Stimulated activated CD4-positive, alpha-beta T cell treated with anti-CD3 and anti-CD28 coated beads, Interleukin-1b, Interleukin-23, amount 100 ng/mL, for 4 hours (primary cell): Measurements from ENCODE around the gene NDNF.

Source experiments
- DNase-seq, 2 donors: peaks; one replicate each; pipeline ENCODE4 v3.0.0-alpha.2; 2020; ENCODE audit warnings: low read depth in 2 of 2

The NDNF gene

DNA sequence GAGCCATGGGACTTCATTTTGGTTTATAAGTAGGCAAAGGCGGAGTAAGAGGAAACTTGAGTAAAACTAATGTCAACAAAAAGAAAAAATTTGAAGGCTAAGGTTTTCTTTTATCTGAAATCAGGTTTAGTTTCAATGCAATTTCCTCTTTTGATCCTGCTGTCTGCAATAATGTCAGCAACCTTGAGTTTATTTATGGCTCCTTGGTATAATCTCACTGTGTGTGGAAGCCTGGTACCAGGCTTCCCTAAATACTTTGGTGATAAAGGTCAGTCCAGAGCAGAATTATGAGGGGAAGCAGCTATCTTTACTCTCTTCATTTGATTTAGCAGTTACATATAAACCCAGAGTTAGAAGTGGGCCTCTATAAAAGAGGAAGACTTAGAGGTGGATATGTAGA is 57.8 kb downstream of the NDNF start:
- DNase-seq = no peak

DNA sequence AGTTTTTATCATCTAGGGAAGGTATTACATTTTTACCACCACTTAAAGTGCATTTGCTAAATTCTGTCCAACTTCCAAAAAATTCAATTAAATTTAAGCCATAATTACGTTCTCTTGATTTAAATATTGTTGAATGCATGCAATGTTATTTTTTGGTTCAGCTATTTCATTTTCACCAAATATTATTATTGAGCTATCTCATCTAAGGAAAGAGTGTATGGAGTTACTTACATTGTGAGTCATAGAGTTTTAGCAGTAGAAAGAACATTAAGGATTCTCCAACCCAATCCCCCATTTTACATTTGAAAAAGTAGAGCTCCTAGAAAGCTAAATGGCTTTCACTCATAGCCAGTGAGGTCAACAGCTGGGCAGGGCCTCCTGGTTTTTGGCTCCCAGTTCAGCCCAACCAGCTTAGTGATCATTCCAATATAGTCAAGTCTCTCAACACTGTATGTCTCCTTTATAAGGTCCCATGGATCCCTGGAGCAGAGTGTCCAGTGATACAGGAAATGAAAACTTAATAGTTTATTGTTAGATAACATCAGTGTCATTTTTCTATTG is 60.5 kb downstream of the NDNF start:
- DNase-seq = no peak

DNA sequence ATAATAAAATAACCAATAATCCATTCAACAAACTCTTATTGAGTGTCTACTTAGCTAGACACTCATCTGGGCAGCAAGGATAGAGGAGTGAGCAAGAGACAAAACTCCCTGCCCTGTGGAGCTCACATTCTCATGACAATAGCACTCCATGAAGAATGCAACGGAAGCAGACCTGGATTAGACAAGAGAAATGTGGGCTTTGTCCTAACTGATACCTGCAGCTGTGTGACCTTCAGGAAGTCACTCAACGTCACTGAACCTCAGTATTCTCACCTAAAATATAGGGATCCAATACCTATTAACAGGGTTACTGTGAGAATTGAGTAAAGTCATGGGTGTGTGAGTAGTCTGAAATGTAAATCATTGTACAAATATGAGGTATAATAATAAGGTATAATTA is 61.2 kb downstream of the NDNF start:
- no peak for DNase-seq

DNA sequence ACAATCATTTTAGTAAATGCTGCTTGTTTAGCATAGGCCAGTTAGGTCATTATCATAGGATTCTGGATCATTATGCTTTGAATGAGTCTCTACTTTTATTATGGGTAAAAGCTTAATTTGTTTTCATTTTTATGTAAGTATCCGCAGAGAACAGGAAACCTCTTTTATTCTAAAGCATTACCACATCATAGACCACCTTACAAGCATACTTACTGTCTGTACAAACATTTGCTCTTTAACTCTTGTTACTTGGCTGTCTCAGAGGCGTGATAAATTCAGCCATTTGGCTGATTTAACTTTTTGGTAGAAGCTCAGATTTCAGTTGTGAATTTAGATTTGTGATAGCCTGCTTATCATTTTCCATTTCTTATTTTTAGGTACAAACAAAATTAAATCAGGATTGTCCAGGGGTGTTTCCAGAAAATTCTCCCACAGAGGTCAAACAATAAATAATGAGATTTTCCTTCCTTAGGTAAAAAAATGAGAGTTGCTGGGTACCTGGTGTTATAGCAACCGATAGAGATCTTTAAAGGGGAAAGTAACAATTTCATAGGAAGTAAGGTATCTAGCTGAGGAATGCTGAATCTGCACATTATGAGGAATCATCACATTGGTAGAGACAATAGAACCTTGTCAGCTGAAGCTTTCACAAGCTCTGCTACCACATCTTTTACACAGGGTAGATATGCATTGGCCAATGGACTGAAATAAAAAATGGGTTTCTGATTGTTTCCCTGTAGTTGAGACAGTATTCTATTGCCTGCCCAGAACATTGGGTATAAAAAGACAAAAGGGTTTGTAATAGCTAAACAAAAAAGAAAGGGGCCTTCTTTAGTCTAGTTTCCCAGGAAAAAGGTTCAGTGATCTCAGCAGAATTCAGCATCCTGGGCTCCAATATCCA is 62.5 kb downstream of the NDNF start:
- DNase-seq = no peak

DNA sequence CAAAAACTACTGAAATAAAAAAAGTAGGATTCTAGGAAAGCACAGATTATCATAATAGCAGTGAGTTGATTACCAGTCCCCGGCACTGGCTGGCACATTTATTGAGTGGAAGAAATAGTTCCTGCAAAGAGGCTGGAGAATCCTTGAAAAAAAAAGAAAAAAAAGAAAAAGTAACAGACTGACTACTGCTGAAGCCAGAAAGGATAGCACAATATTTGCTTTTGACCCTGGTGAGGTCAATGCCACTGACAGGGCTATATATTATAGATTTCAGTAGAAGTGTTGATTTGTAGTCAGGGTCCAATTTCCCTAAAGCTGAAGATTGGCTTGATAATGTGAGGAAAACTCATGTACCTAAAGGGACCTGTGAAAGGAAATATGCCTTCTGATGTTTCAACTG is 64.7 kb downstream of the NDNF start:
- no peak for DNase-seq

DNA sequence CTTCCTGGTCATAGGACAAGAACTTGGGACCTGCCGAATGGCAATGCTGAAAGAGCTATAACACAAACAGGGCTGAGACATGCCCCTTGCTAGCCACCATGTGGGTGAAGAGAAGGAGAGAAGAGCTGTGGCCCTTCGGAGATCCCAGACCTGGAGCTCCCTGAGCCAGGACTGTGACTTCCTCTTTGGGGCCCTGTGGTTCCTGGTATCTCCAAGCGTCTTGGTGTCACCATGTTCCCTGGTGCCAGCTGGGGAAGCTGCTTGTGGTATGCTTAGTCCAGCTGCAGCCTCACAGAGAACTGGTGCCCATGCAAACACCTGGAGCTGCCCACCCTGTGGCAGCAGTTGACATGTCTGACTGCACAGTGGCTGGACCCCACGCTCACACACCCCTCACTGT is 68.5 kb downstream of the NDNF start:
- no peak for DNase-seq

DNA sequence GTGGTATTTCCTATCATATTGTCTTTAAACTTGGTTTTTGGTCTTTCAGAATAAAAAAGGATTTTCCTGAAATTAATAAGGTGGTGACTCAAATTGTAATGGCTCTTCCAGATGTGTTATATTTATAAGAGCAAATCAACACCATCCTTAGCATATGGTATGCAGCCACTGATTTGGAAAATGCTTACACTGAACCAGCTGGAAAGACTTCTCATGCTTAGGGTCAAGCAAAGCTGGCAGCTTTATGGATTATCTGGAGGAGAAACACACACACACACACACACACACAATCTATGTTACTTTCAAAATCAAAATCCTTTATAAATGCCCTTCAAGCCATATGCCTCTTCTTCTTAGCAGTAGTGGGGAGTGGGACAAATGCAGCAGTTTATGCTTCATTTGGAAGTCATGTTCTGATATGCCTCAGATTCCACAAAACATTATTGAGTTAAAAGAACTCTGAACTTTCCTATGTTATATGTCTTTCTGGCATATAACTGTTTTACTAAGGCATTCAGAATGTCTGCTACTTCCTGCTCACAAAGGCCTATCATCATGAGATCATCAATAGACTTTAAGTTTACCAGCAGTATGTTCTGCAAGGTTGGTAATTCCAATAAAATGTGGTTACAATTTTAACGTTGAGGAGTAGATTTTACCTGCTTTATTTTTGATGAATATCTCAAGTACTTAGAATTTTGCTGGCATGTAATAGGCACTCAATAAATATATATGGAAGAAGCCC is 76.9 kb downstream of the NDNF start:
- DNase-seq = no peak

DNA sequence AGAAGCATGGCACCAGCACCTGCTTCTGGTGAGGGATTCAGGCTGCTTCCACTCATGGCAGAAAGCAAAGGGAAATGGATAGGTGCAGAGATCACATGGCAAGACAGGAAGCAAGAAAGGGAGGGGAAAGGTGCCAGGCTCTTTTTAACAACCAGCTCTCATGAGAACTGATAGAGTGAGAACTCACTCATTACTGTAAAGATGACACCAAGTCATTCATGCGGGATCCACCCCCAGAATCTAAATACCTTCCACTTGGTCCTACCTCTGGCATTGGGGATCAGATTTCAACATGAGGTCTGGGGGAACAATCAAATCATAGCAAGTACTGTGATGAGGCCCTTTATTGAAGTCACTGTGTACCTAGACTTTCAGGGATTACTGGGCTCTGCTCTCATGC is 77.8 kb downstream of the NDNF start:
- no peak for DNase-seq

DNA sequence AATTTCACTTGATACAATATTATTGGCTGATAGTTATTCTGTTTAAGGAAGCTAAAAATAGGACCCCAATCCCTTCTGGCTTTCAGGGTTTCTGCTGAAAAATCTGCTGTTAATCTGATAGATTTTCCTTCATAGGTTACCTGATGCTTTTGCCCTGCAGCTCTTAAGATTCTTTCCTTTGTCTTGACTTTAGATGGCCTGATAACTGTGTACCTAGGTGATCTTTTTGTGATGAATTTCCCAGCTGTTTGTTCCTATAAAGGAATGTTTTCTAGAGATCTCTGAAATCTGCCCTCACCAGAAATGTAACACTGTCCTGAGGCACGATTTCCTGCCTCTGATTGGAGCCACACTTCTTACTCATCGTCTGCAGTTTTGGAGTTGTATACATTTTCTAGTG is 80.5 kb downstream of the NDNF start:
- DNase-seq = no peak

DNA sequence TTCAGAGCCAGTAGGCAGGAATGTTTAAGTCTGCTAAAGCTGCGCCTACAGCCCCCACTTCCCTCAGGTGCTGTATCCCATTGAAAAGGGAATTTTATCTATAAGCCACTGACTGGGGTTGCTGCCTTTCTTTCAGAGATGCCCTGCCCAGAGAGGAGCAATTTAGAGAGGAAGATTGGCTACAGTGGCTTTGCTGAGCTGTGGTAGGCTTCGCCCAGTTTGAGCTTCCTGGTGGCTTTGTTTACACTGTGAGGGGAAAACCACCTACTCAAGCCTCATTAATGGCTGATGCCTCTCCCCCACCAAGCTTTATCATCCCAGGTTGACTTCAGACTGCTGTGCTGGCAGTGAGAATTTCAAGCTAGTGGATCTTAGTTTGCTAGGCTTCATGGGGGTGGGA is 82.1 kb downstream of the NDNF start:
- DNase-seq = no peak
